ENCODE results near the gene NAPA. TPM values are rescaled to one million over a fixed set of nuclear protein-coding genes. Genes with fewer than 3 reads are reported as not detected.
A peak's percentile ranks its signal among the peaks of the same experiment; 100 is the strongest.
"Not testable (repeated sequence)": the region's sequence is repeated elsewhere in the genome, so short reads cannot be mapped to it uniquely, and the experiment has no call there.

Gene NAPA
- total and polyA plus RNA-seq, 8 donors, result 46.1 to 170 (median 106) TPM

DNA sequence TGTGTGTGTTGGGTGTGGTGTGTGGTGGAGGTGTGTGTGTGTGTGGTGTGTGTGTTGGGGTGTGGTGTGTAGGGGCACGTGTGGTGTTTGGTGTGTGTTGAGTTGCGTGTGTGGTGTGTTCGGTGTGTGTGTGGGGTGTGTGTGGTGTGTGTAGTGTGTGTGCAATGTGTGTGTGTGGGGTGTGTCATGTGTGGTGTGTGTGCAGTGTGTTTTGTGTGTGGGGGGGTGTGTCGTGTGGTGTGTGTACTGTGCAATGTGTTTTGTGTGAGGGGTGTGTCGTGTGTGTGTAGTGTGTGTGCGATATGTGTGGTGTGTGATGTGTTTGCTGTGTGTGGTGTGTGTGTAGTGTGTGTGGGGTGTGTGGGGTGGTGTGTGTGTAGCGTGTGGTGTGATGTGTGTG, 24.8 kb downstream of the NAPA start:
- no peak for DNase-seq
- H3K9me3 ChIP-seq, result no peaks in the 10 kb centered on the region
- WGBS, 5 donors, result 74 to 88% (median 81%) methylated on average over 7 of the region's 7 CpGs
- no peaks in the 10 kb centered on the region for H3K27me3 ChIP-seq
- peaks cover 45 to 90% (median 86%) of the 10 kb centered on the region in 4 donors for H3K36me3 ChIP-seq
- intact Hi-C loops (cut with DNase I; ENCODE audit: low total_unique reads), result no loop called here
- peaks cover 3 to 12% (median 8%) of the 10 kb centered on the region in 4 donors for H3K4me1 ChIP-seq
- TF ChIP-seq POLR2A (IDR thresholded peaks at IDR 0.05) (no peak), POLR2AphosphoS5 (IDR thresholded peaks at IDR 0.05) (no peak), EP300 (IDR thresholded peaks at IDR 0.05) (no peak)
- TF ChIP-seq, protein P1, sequence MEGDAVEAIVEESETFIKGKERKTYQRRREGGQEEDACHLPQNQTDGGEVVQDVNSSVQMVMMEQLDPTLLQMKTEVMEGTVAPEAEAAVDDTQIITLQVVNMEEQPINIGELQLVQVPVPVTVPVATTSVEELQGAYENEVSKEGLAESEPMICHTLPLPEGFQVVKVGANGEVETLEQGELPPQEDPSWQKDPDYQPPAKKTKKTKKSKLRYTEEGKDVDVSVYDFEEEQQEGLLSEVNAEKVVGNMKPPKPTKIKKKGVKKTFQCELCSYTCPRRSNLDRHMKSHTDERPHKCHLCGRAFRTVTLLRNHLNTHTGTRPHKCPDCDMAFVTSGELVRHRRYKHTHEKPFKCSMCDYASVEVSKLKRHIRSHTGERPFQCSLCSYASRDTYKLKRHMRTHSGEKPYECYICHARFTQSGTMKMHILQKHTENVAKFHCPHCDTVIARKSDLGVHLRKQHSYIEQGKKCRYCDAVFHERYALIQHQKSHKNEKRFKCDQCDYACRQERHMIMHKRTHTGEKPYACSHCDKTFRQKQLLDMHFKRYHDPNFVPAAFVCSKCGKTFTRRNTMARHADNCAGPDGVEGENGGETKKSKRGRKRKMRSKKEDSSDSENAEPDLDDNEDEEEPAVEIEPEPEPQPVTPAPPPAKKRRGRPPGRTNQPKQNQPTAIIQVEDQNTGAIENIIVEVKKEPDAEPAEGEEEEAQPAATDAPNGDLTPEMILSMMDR (IDR thresholded peaks at IDR 0.05), result no peak
- no peak overlapping the region for H3K4me3 ChIP-seq
- no peak overlapping the region for H3K27ac ChIP-seq

DNA sequence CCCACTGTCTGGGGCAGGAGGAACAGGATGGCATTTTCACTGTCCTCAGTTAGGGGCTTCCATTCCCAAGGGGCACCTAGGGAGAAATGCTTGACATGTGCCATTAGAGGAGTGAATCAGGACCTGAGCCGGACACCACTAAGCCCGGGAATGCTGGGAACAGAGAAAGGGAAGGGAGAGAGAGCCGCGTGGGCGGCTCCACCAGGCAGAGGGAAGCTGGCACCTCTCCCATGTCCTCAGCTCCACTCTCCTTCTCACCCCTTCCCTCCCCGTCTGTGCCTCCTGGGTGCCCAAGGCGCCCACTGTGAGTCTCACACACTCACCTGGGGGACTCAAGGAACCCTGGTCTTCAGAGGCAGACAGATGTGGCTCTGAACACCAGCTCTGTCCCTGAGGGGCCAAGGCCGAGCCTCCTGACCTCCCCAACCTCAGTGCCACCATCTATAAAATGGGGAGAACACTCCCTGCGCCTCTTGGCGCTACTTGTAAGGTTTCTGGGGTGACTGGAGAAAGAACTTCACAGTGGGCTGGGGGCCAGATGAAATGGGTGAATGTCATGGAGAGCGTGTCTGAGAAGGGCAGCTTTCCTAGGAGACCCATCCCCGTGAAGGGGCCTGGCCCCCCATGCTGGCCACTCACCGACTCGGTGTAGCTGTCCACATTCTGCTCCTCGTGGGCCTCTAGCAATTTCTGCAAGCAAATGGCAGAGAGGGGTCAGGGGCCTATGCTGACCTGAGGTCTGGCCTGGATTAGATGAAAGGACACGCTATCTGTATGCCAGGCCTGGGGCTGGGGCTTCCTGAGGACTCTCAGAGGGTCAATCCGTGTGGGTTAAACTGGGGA, 25.6 kb downstream of the NAPA start:
- no peak for DNase-seq

DNA sequence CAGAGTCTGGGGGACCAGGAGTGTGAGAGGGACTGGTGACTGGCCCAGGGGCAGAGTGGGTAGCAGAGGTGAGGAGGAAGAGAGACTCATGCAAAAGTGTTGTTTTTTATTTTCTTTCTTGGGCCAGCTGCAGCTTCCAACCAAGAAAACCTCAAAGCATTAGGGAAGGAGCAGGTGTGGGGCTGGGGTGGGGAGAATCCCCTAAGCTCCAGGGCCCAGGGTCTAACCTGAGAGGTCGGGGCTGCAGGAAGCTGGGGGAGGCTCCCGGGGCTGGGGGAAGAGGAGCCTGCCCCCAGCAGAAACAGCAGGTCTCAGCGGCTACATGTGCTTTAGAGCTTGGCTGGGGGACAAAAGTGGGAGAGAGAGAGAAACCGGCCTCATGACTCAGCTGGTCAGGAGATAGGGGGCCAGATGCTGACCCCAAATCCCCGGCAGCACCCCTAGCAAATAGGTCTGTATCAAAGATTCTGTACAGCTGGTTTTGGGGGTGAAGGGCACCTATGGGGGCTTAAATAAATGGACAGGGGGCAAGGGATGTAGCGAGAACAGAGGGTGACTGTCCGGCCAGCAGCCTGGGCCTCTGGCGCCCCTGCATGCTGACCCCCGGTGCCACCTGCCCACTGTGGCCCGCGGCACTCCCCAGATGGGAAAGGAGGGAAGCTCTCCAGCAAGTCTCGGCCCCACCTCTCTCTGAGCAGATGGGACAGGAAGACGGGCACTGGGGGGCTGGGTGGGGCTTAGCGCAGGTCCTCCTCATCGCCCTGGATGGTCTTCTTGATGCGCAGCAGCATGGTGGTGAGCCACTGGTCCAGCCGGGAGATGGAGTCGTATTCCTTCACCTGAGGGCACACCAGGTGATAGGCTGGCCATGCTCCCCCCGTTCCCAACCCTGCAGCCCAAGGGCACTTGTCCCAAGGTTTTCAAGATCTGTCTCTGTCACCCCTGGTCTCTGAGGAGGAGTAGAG, 27.0 kb downstream of the NAPA start:
- Histone ChIP-seq H3K4me1 (peaks cover 16 to 24% (median 19%) of the 10 kb centered on the region in 4 donors), H3K27me3 (no peaks in the 10 kb centered on the region), H3K9me3 (no peaks in the 10 kb centered on the region), H3K27ac (no peak overlapping the region), H3K4me3 (no peak overlapping the region), H3K36me3 (peaks cover 33 to 69% (median 66%) of the 10 kb centered on the region in 4 donors)
- intact Hi-C loops (cut with DNase I; ENCODE audit: low total_unique reads), result no loop called here
- no peak for DNase-seq
- 73 to 87% (median 82%) methylated on average over 18 to 19 of the region's 19 CpGs for WGBS, 5 donors
- TF ChIP-seq POLR2A (IDR thresholded peaks at IDR 0.05), result no peak
- TF ChIP-seq POLR2AphosphoS5 (IDR thresholded peaks at IDR 0.05), result no peak
- TF ChIP-seq, protein P1 (IDR thresholded peaks at IDR 0.05), result no peak
- TF ChIP-seq EP300 (IDR thresholded peaks at IDR 0.05), result no peak

More for the DNA sequence above, 25.6 kb downstream of the NAPA start:
- Histone ChIP-seq H3K27me3 (no peaks in the 10 kb centered on the region), H3K36me3 (peaks cover 41 to 84% (median 81%) of the 10 kb centered on the region in 4 donors), H3K27ac (peak overlapping the region in 1 of 5 donors; percentile 22), H3K4me1 (peaks cover 9 to 15% (median 13%) of the 10 kb centered on the region in 4 donors), H3K9me3 (no peaks in the 10 kb centered on the region), H3K4me3 (no peak overlapping the region)
- intact Hi-C loops (cut with DNase I; ENCODE audit: low total_unique reads), result no loop called here
- TF ChIP-seq POLR2A (IDR thresholded peaks at IDR 0.05) (no peak), EP300 (IDR thresholded peaks at IDR 0.05) (no peak), POLR2AphosphoS5 (IDR thresholded peaks at IDR 0.05) (no peak)
- TF ChIP-seq, protein P1 (IDR thresholded peaks at IDR 0.05), result no peak
- 70 to 80% (median 78%) methylated on average over 13 to 17 of the region's 17 CpGs for WGBS, 5 donors

DNA sequence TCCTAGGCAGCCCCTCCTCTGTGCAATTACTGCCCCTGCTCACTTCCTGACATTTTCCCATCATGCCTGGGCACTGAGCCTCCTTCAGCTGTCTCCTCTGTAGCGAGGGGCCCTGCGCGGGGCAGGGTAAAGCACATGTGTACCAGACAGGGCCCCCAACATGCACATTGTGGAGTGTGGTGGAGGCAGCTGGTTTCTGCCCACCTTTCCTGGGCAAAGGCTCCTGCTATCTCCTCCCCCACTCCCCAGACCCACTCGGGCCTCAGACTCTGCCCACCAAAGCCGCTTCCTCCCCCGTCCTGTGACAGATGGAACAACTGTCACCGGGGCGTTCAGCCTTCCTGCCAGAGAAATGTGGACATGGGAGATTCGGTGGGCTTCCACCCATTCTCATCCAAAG, 28.0 kb downstream of the NAPA start:
- Histone ChIP-seq H3K9me3 (no peaks in the 10 kb centered on the region), H3K27ac (peak overlapping the region in 1 of 5 donors; percentile 8), H3K4me1 (peaks cover 16 to 24% (median 19%) of the 10 kb centered on the region in 4 donors), H3K27me3 (no peaks in the 10 kb centered on the region), H3K36me3 (peaks cover 23 to 60% (median 57%) of the 10 kb centered on the region in 4 donors), H3K4me3 (no peak overlapping the region)
- TF ChIP-seq POLR2A (IDR thresholded peaks at IDR 0.05), result no peak
- 66 to 79% (median 73%) methylated on average over 9 of the region's 9 CpGs for WGBS, 5 donors
- no peak for DNase-seq
- intact Hi-C loops (cut with DNase I; ENCODE audit: low total_unique reads), result no loop called here

DNA sequence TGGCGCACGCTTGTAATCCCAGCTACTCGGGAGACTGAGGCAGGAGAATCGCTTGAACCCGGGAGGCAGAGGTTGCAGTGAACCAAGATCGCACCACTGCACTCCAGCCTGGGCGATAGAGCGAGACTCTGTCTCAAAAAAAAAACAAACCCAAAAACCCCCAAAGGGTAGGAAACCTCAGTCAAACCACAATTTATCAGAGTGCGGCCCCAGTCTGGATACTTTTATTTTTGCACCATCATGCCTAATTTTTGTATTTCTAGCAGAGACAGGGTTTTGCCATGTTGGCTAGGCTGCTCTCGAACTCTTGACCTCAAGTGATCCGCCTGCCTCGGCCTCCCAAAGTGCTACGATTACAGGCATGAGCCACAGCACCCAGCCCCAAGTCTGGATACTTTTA, 28.6 kb downstream of the NAPA start:
- intact Hi-C loops (cut with DNase I; ENCODE audit: low total_unique reads); DNase-seq; H3K27me3 ChIP-seq; H3K9me3 ChIP-seq; H3K4me3 ChIP-seq: not testable (repeated sequence)
- Histone ChIP-seq H3K36me3 (peaks cover 23 to 53% (median 50%) of the 10 kb centered on the region in 4 donors), H3K4me1 (peaks cover 16 to 24% (median 19%) of the 10 kb centered on the region in 4 donors), H3K27ac (peak overlapping the region in 1 of 5 donors; percentile 8)
- WGBS, 5 donors, result 71 to 86% (median 83%) methylated on average over 13 of the region's 13 CpGs

All from stomach (tissue), 9 donors.